HEK293T (cell line): ENCODE measurements around the gene FOXJ2.
"Not testable (repeated sequence)": the region's sequence is repeated elsewhere in the genome, so short reads cannot be mapped to it uniquely, and the experiment has no call there.

Source experiments
- CTCF ChIA-PET: fragments of 350-600 bp; formaldehyde crosslinking; extraction: SDS; loops from one replicate; lab custom pipeline; 2021; ENCODE audit warnings: antibody characterized with exemption, inconsistent platforms; lab: Yijun Ruan, JAX
- POLR2A ChIA-PET: fragments of 350-600 bp; formaldehyde crosslinking; extraction: SDS; loops from one replicate; lab custom pipeline; 2020; ENCODE audit warnings: antibody characterized with exemption, inconsistent platforms; lab: Yijun Ruan, JAX
- DNase-seq: peaks from one replicate; pipeline ENCODE4 v3.0.0; 2012; ENCODE audit warnings: mixed read lengths; ENCODE audit errors: extremely low spot score
- ARNT ChIP-seq: fragments of 450-650 bp; IDR thresholded peaks from 2 replicates; pipeline ENCODE4 v1.6.1; 2017; ENCODE audit warnings: mild to moderate bottlenecking
- BHLHE40 ChIP-seq: fragments of 450-650 bp; IDR thresholded peaks from 2 replicates; pipeline ENCODE4 v1.6.1; 2016; ENCODE audit warnings: mild to moderate bottlenecking, moderate library complexity, borderline replicate concordance
- CTBP1 ChIP-seq: fragments of 450-650 bp; IDR thresholded peaks from 2 replicates; pipeline ENCODE4 v1.6.1; 2016; ENCODE audit warnings: borderline replicate concordance
- ELF4 ChIP-seq: fragments of 450-650 bp; IDR thresholded peaks from 2 replicates; pipeline ENCODE4 v1.6.1; 2017; ENCODE audit warnings: antibody characterized with exemption
- FOXA1 ChIP-seq: fragments of 450-650 bp; IDR thresholded peaks from 2 replicates; pipeline ENCODE4 v1.6.1; 2016; ENCODE audit warnings: mild to moderate bottlenecking
- FOXK2 ChIP-seq: fragments of 450-650 bp; IDR thresholded peaks from 2 replicates; pipeline ENCODE4 v1.6.1; 2016; ENCODE audit warnings: mild to moderate bottlenecking
- FOXM1 ChIP-seq: fragments of 450-650 bp; IDR thresholded peaks from 2 replicates; pipeline ENCODE4 v1.6.1; 2017; ENCODE audit warnings: mild to moderate bottlenecking, borderline replicate concordance
- HDGF ChIP-seq: fragments of 450-650 bp; IDR thresholded peaks from 2 replicates; pipeline ENCODE4 v1.6.1; 2017; ENCODE audit warnings: antibody characterized with exemption, borderline replicate concordance
- L3MBTL2 ChIP-seq: fragments of 450-650 bp; conservative IDR thresholded peaks from 2 replicates; pipeline ENCODE4 v1.6.1; 2016; ENCODE audit warnings: mild to moderate bottlenecking
- LEF1 ChIP-seq: fragments of 450-650 bp; IDR thresholded peaks from 2 replicates; pipeline ENCODE4 v1.6.1; 2017; ENCODE audit warnings: mild to moderate bottlenecking, borderline replicate concordance
- NFRKB ChIP-seq: fragments of 450-650 bp; IDR thresholded peaks from 2 replicates; pipeline ENCODE4 v1.6.1; 2016; ENCODE audit warnings: mild to moderate bottlenecking, moderate library complexity
- PKNOX1 ChIP-seq: fragments of 450-650 bp; IDR thresholded peaks from 2 replicates; pipeline ENCODE4 v1.6.1; 2016
- SP1 ChIP-seq: fragments of 450-650 bp; IDR thresholded peaks from 2 replicates; pipeline ENCODE4 v1.6.1; 2017
- SUZ12 ChIP-seq: fragments of 450-650 bp; IDR thresholded peaks from 2 replicates; pipeline ENCODE4 v1.6.1; 2016; ENCODE audit warnings: mild to moderate bottlenecking
- TARDBP ChIP-seq: fragments of 450-650 bp; IDR thresholded peaks from 2 replicates; pipeline ENCODE4 v1.6.1; 2016
- ZNF384 ChIP-seq: fragments of 450-650 bp; IDR thresholded peaks from 2 replicates; pipeline ENCODE4 v1.6.1; 2016

Gene FOXJ2

GRCh38 chr12:7991535-7991934, 41.0 kb upstream of the FOXJ2 start:
- ChIA-PET POLR2A (no interaction called here), CTCF (interaction anchor here (0.6 kb wide), 1 partner anchor 132 kb away, joined by 3 read pairs; no protein-coding TSS in a partner anchor)
- no peak for TF ChIP-seq ELF4

GRCh38 chr12:7994731-7995205, 37.7 kb upstream of the FOXJ2 start:
- ChIA-PET POLR2A (interaction anchor here (1.7 to 2.9 kb wide), 2 partner anchors 24 to 62 kb away, joined by 4 to 8 read pairs; no protein-coding TSS in a partner anchor), CTCF (interaction anchor here (0.6 to 3.8 kb wide), 6 partner anchors 16 to 163 kb away, joined by 3 to 23 read pairs (median 5); no protein-coding TSS in a partner anchor)
- DNase-seq, result no peak
- TF ChIP-seq ARNT, result no peak
- TF ChIP-seq NFRKB, result no peak
- TF ChIP-seq SP1, result no peak
- no peak for TF ChIP-seq FOXA1
- no peak for TF ChIP-seq HDGF
- TF ChIP-seq SUZ12, result no peak
- TF ChIP-seq L3MBTL2, result no peak
- no peak for TF ChIP-seq PKNOX1
- TF ChIP-seq ZNF384, result no peak
- TF ChIP-seq LEF1, result no peak
- TF ChIP-seq CTBP1, result no peak
- TF ChIP-seq BHLHE40, result no peak
- TF ChIP-seq FOXK2, result no peak
- TF ChIP-seq TARDBP, result no peak
- TF ChIP-seq FOXM1, result no peak
- no peak for TF ChIP-seq ELF4

More at GRCh38 chr12:7991535-7991934, 41.0 kb upstream of the FOXJ2 start:
- no peak for DNase-seq

DNA sequence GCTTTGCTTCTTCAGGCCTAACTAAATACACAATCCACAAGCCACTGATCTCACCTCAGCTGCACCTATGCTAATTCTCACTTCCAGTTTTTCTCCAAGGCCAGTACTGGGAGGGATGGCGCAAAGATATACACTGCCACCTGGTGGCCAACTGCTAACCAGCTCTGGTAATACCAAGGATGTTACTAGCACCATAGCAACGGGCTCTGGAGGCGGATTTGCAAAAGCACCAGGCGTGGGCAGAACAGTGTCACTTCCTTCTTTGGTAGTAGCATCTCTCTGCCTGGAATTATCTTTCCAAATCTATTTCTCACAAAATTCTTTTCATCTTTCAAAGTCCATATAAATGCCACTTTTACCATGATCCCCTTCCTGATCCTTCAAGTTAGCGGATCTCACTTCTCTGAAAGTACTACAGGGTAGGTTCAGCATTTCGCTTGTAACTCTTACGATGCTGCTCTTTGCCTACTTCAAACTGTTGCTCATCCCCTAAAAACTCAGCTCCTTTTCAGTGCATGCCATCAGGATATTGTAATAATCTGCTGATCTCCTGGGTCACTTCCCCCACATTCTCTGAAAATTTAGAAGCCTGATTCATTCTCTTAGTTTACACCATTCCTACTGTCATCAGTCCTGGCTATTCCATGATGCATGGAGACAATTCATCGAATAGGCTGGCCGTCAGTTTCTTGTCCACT, 37.1 kb upstream of the FOXJ2 start:
- ChIA-PET CTCF (interaction anchor here (0.7 to 3.8 kb wide), 4 partner anchors 16 to 206 kb away, joined by 3 to 23 read pairs (median 5); partner anchors contain the start of gene NANOG), POLR2A (interaction anchor here (1.7 kb wide), 1 partner anchor 62 kb away, joined by 4 read pairs; no protein-coding TSS in a partner anchor)
- no peak for TF ChIP-seq SP1
- TF ChIP-seq HDGF, result no peak
- TF ChIP-seq FOXK2, result no peak
- TF ChIP-seq ARNT, result no peak
- no peak for TF ChIP-seq CTBP1
- TF ChIP-seq FOXM1, result no peak
- TF ChIP-seq TARDBP, result no peak
- no peak for TF ChIP-seq NFRKB
- TF ChIP-seq ELF4, result no peak
- TF ChIP-seq SUZ12, result no peak
- TF ChIP-seq LEF1, result no peak
- TF ChIP-seq FOXA1, result no peak
- no peak for TF ChIP-seq PKNOX1
- no peak for TF ChIP-seq BHLHE40
- peak; percentile 46 for DNase-seq

- POLR2A ChIA-PET, DNase-seq, CTCF ChIA-PET: not testable (repeated sequence)
Observed at GRCh38 chr12:8000827-8001226, 31.7 kb upstream of the FOXJ2 start.

DNA sequence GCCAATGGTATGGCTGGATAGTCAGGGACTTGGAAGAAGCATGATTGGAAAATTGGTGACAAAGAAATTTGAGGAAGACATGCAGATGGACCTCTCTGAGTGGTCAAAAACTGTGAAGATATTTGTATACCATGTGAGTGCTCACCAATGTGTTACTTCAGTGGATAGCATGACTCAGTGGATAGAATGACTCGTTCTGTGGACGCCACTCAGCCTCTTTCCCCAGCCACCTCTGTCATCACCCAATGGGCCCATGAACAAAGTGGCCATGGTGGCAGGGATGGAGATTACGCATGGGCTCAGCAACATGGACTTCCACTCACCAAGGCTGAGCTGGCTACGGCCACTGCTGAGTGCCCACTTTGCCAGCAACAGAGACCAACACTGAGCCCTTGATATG, 31.0 kb upstream of the FOXJ2 start:
- DNase-seq, CTCF ChIA-PET: not testable (repeated sequence)
- POLR2A ChIA-PET, result interaction anchor here (0.7 kb wide), 1 partner anchor 20 kb away, joined by 4 read pairs; no protein-coding TSS in a partner anchor

- POLR2A ChIA-PET, CTCF ChIA-PET, DNase-seq: not testable (repeated sequence)
Observed at GRCh38 chr12:8004897-8005296, 27.6 kb upstream of the FOXJ2 start.

DNA sequence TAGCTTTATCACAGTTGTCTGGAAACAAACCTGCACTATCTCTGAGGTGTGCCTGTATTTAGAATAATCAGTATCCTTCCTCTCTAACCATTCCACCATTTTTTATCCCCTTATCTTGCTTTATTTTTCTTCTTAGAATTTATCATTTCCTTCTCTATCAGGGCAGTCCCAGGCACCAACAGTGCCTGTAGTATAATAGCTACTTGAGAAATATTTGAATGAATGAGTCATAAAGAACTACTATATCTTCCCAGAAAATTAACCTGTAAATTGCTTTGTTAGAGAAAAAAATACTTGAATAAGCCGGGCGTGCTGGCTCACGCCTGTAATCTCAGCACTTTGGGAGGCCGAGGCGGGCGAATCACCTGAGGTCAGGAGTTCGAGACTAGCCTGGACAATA, 21.2 kb upstream of the FOXJ2 start:
- ChIA-PET POLR2A (interaction anchor here (0.8 kb wide), 1 partner anchor 14 kb away, joined by 4 read pairs; no protein-coding TSS in a partner anchor), CTCF (interaction anchor here (0.7 to 1.1 kb wide), 2 partner anchors 11 to 17 kb away, joined by 3 to 4 read pairs; no protein-coding TSS in a partner anchor)
- no peak for TF ChIP-seq HDGF
- no peak for TF ChIP-seq L3MBTL2
- TF ChIP-seq FOXK2, result no peak
- TF ChIP-seq LEF1, result no peak
- no peak for TF ChIP-seq FOXM1
- no peak for TF ChIP-seq ELF4
- no peak for TF ChIP-seq ZNF384
- TF ChIP-seq NFRKB, result no peak
- TF ChIP-seq SUZ12, result no peak
- TF ChIP-seq CTBP1, result no peak
- DNase-seq, result no peak
